MM.1S (cell line): ENCODE measurements around the gene ZHX3.
"Not testable (repeated sequence)": the region's sequence is repeated elsewhere in the genome, so short reads cannot be mapped to it uniquely, and the experiment has no call there.

ENCODE experiments used
- DNase-seq: peaks from one replicate; pipeline ENCODE4 v3.0.0-alpha.2; 2015
- H2AFZ ChIP-seq: fragments of 300-600 bp; sonication (generic); 2 replicates; pipeline ENCODE4 v1.6.0; 2016; ENCODE audit warnings: antibody characterized with exemption, low read length
- H3F3A ChIP-seq: fragments of 300-600 bp; sonication (generic); 2 replicates; pipeline ENCODE4 v1.6.1; 2016; ENCODE audit warnings: mild to moderate bottlenecking, antibody characterized with exemption, low read length, moderate library complexity, mixed read lengths; ENCODE audit not compliant: insufficient read depth
- H3K27ac ChIP-seq: fragments of 300-600 bp; sonication (generic); 2 replicates; pipeline ENCODE4 v1.5.1; 2016; ENCODE audit warnings: mild to moderate bottlenecking, low read length
- H3K27me3 ChIP-seq: fragments of 300-600 bp; sonication (generic); replicated peaks from 2 replicates; pipeline ENCODE4 v1.6.0; 2016; ENCODE audit warnings: low read length; ENCODE audit not compliant: insufficient read depth
- H3K36me3 ChIP-seq: fragments of 300-600 bp; sonication (generic); replicated peaks from 2 replicates; pipeline ENCODE4 v1.6.1; 2016; ENCODE audit warnings: mild to moderate bottlenecking, low read length, mixed read lengths; ENCODE audit not compliant: insufficient read depth
- H3K4me1 ChIP-seq: fragments of 300-600 bp; sonication (generic); 2 replicates; pipeline ENCODE4 v1.6.1; 2016; ENCODE audit warnings: low read length, mixed read lengths
- H3K4me2 ChIP-seq: fragments of 300-600 bp; sonication (generic); 2 replicates; pipeline ENCODE4 v1.6.0; 2016; ENCODE audit warnings: low read depth, low read length
- H3K4me3 ChIP-seq: fragments of 300-600 bp; sonication (generic); 2 replicates; pipeline ENCODE4 v1.5.1; 2016; ENCODE audit warnings: low read length, mixed read lengths
- H3K79me2 ChIP-seq: fragments of 300-600 bp; sonication (generic); 2 replicates; pipeline ENCODE4 v1.6.1; 2016; ENCODE audit warnings: mixed run types, low read length, mixed read lengths
- H3K9ac ChIP-seq: fragments of 300-600 bp; sonication (generic); 2 replicates; pipeline ENCODE4 v1.6.1; 2016; ENCODE audit warnings: low read length, mixed read lengths
- H3K9me2 ChIP-seq: fragments of 300-600 bp; sonication (generic); replicated peaks from 2 replicates; pipeline ENCODE4 v1.6.1; 2016; ENCODE audit warnings: mild to moderate bottlenecking, low read length, mixed read lengths; ENCODE audit not compliant: insufficient read depth
- H3K9me3 ChIP-seq: fragments of 300-600 bp; sonication (generic); replicated peaks from 2 replicates; pipeline ENCODE4 v1.6.1; 2016; ENCODE audit warnings: mild to moderate bottlenecking, low read length, mixed read lengths; ENCODE audit not compliant: insufficient read depth
- H4K20me1 ChIP-seq: fragments of 300-600 bp; sonication (generic); 2 replicates; pipeline ENCODE4 v1.6.1; 2016; ENCODE audit warnings: mild to moderate bottlenecking, low read length, moderate library complexity, mixed read lengths; ENCODE audit not compliant: insufficient read depth
- CTCF ChIP-seq: fragments of 300-600 bp; sonication (generic); IDR thresholded peaks from 2 replicates; pipeline ENCODE4 v1.5.1; 2016; ENCODE audit warnings: antibody characterized with exemption, low read length, mixed read lengths
- EZH2 ChIP-seq: fragments of 300-600 bp; sonication (generic); optimal IDR thresholded peaks from 2 replicates; pipeline ENCODE3; 2017; ENCODE audit warnings: low read depth, mild to moderate bottlenecking, antibody characterized with exemption, low read length, mixed read lengths
- EZH2phosphoT487 ChIP-seq: fragments of 300-600 bp; sonication (generic); IDR thresholded peaks from 2 replicates; pipeline ENCODE4 v1.6.1; 2018; ENCODE audit warnings: antibody characterized with exemption, low read length

Gene ZHX3

GRCh38 chr20:41245086-41245707, 72.3 kb downstream of the ZHX3 start:
- TF ChIP-seq EZH2phosphoT487 (no peak), CTCF (no peak), EZH2 (no peak)
- H3K4me2 ChIP-seq, result no peak overlapping the region
- no peak for DNase-seq

GRCh38 chr20:41242807-41243206, 74.7 kb downstream of the ZHX3 start:
- Histone ChIP-seq H3K9me2 (no peaks in the 10 kb centered on the region), H3K27me3 (no peaks in the 10 kb centered on the region), H3K4me1 (peaks cover 28% of the 10 kb centered on the region), H3K36me3 (no peaks in the 10 kb centered on the region), H3K9ac (no peak overlapping the region), H2AFZ (no peak overlapping the region), H3K9me3 (no peaks in the 10 kb centered on the region), H3K4me2 (no peak overlapping the region), H3K4me3 (no peak overlapping the region), H3F3A (peaks cover 8% of the 10 kb centered on the region), H3K27ac (no peak overlapping the region), H3K79me2 (no peaks in the 10 kb centered on the region), H4K20me1 (no peaks in the 10 kb centered on the region)
- DNase-seq, result no peak
- TF ChIP-seq CTCF, result no peak
- TF ChIP-seq EZH2phosphoT487, result no peak
- no peak for TF ChIP-seq EZH2

More at GRCh38 chr20:41245086-41245707, 72.3 kb downstream of the ZHX3 start:
- Histone ChIP-seq H2AFZ (no peak overlapping the region), H3K4me3 (no peak overlapping the region), H3K9me3 (no peaks in the 10 kb centered on the region), H3K9me2 (no peaks in the 10 kb centered on the region), H4K20me1 (no peaks in the 10 kb centered on the region), H3K27ac (no peak overlapping the region), H3K4me1 (peaks cover 44% of the 10 kb centered on the region), H3K9ac (no peak overlapping the region), H3F3A (peaks cover 20% of the 10 kb centered on the region), H3K27me3 (no peaks in the 10 kb centered on the region), H3K36me3 (no peaks in the 10 kb centered on the region), H3K79me2 (0 out of 2 replicates have a peak, but pooled peaks cover 2% of the 10 kb centered on the region)

- Histone ChIP-seq H3K4me2 (no peak overlapping the region), H3K4me3 (no peak overlapping the region), H3K4me1 (peaks cover 23% of the 10 kb centered on the region), H3F3A (peaks cover 3% of the 10 kb centered on the region), H3K79me2 (no peaks in the 10 kb centered on the region), H3K27ac (no peak overlapping the region), H4K20me1 (no peaks in the 10 kb centered on the region), H3K27me3 (no peaks in the 10 kb centered on the region), H2AFZ (no peak overlapping the region), H3K9me2 (no peaks in the 10 kb centered on the region), H3K9me3 (no peaks in the 10 kb centered on the region), H3K36me3 (no peaks in the 10 kb centered on the region), H3K9ac (no peak overlapping the region)
- TF ChIP-seq EZH2phosphoT487, result no peak
- TF ChIP-seq CTCF, result no peak
- no peak for TF ChIP-seq EZH2
- DNase-seq, result no peak
Observed at GRCh38 chr20:41242352-41242751, 75.2 kb downstream of the ZHX3 start.

GRCh38 chr20:41237233-41237632, 80.3 kb downstream of the ZHX3 start:
- not testable (repeated sequence) for H3K27ac ChIP-seq, H3K9ac ChIP-seq, H3K4me2 ChIP-seq, H4K20me1 ChIP-seq, H3K79me2 ChIP-seq, H3F3A ChIP-seq, H3K4me1 ChIP-seq, H3K27me3 ChIP-seq, H2AFZ ChIP-seq, H3K9me2 ChIP-seq, H3K36me3 ChIP-seq, H3K9me3 ChIP-seq, DNase-seq, H3K4me3 ChIP-seq

GRCh38 chr20:41236818-41237217, 80.7 kb downstream of the ZHX3 start:
- H3K27me3 ChIP-seq, H3F3A ChIP-seq, H3K27ac ChIP-seq, H3K9ac ChIP-seq, H3K36me3 ChIP-seq, H3K4me2 ChIP-seq, H2AFZ ChIP-seq, DNase-seq, H3K9me2 ChIP-seq, H3K79me2 ChIP-seq, H3K9me3 ChIP-seq, H3K4me3 ChIP-seq, H4K20me1 ChIP-seq: not testable (repeated sequence)
- H3K4me1 ChIP-seq, result peaks cover 11% of the 10 kb centered on the region
